ENCODE results near the gene AP4B1. TPM values are rescaled to one million over a fixed set of nuclear protein-coding genes. Genes with fewer than 3 reads are reported as not detected.

Gene AP4B1
- total and polyA plus RNA-seq, 9 of the 15 experiments (the other 6 are each of a cell fraction or from before 2014, with no cell fraction given): 15.8 to 36.5 (median 24.6) TPM

- TF ChIP-seq ZBTB40 (IDR thresholded peaks at IDR 0.05) (no peak), ZBTB40 (CRISPR knock-in tag; IDR thresholded peaks at IDR 0.05) (no peak), NFIX (CRISPR knock-in tag; IDR thresholded peaks at IDR 0.05; ENCODE audit: low read depth) (peak; percentile 97), AFF4 (CRISPR knock-in tag; IDR thresholded peaks at IDR 0.05) (no peak), ZNF77 (CRISPR knock-in tag; IDR thresholded peaks at IDR 0.05) (no peak), E4F1 (CRISPR knock-in tag; IDR thresholded peaks at IDR 0.05; ENCODE audit: borderline replicate concordance) (no peak), ZNF445 (CRISPR knock-in tag; IDR thresholded peaks at IDR 0.05; ENCODE audit: low read depth) (no peak), SNIP1 (IDR thresholded peaks at IDR 0.05; ENCODE audit: low read depth) (no peak), CGGBP1 (CRISPR knock-in tag; IDR thresholded peaks at IDR 0.05) (no peak), ERF (CRISPR knock-in tag; IDR thresholded peaks at IDR 0.05) (no peak), KLF16 (IDR thresholded peaks at IDR 0.05) (no peak), TAF7 (tag; IDR thresholded peaks at IDR 0.05) (no peak)
These were observed 44.4 kb upstream of the AP4B1 start (continued) for GRCh38 chr1:113949007-113949406.

All from K562 (cell line).